Osteoblast (primary cell): Measurements from ENCODE around the gene NOXRED1. TPM values are rescaled to one million over a fixed set of nuclear protein-coding genes. Genes with fewer than 3 reads are reported as not detected.

Experiments used
- DNase-seq: peaks from one replicate; pipeline ENCODE4 v3.0.0; 2011; ENCODE audit warnings: low spot score, mixed read lengths; ENCODE audit not compliant: insufficient read length; ENCODE audit errors: missing footprints
- H2AFZ ChIP-seq: 2 replicates; pipeline ENCODE4 v1.6.0; 2011; ENCODE audit warnings: mild to moderate bottlenecking, low read length
- H3K27ac ChIP-seq: 2 replicates; pipeline ENCODE4 v1.5.1; 2011; ENCODE audit warnings: mild to moderate bottlenecking, low read depth, low read length, moderate library complexity
- H3K27me3 ChIP-seq: 2 replicates; pipeline ENCODE4 v1.6.0; 2012; ENCODE audit warnings: mild to moderate bottlenecking, control low read depth, inconsistent platforms, low read length, moderate library complexity; ENCODE audit not compliant: insufficient read depth
- H3K36me3 ChIP-seq: 2 replicates; pipeline ENCODE4 v1.5.1; 2011; ENCODE audit warnings: mild to moderate bottlenecking, low read length, control low read depth, moderate library complexity; ENCODE audit not compliant: insufficient read depth
- H3K4me1 ChIP-seq: 2 replicates; pipeline ENCODE4 v1.5.1; 2011; ENCODE audit warnings: mild to moderate bottlenecking, low read length, control low read depth, moderate library complexity; ENCODE audit not compliant: insufficient read depth
- H3K4me2 ChIP-seq: 2 replicates; pipeline ENCODE4 v1.6.0; 2011; ENCODE audit warnings: mild to moderate bottlenecking, low read length; ENCODE audit not compliant: insufficient read depth
- H3K4me3 ChIP-seq: fragments of 200-600 bp; sonication (generic); 3 replicates; pipeline ENCODE4 v1.5.1; 2012; ENCODE audit warnings: mild to moderate bottlenecking, low read length, inconsistent platforms; ENCODE audit not compliant: insufficient read depth
- H3K79me2 ChIP-seq: 2 replicates; pipeline ENCODE4 v1.6.0; 2012; ENCODE audit warnings: mild to moderate bottlenecking, low read length, control low read depth, inconsistent platforms; ENCODE audit not compliant: insufficient read depth
- H3K9me3 ChIP-seq: 2 replicates; pipeline ENCODE4 v1.5.1; 2011; ENCODE audit warnings: low read depth, low read length, control low read depth
- H4K20me1 ChIP-seq: 2 replicates; pipeline ENCODE4 v1.6.0; 2012; ENCODE audit warnings: mild to moderate bottlenecking, low read length, control low read depth; ENCODE audit not compliant: insufficient read depth
- total RNA-seq: library from RNA; depleted of rRNA; stranded (reverse); fragments of >200 nt; gene quantifications from 2 replicates; pipeline ENCODE4 v1.2.3, GENCODE V29; 2012
- TF ChIP-seq, protein P1 (sequence below): IDR thresholded peaks from 2 replicates; pipeline ENCODE4 v1.5.1; 2011; ENCODE audit warnings: mild to moderate bottlenecking, low read depth, low read length, moderate library complexity; ENCODE audit errors: extremely low read depth

NOXRED1 gene
- total RNA-seq, 1 donor = 0.36 TPM

DNA sequence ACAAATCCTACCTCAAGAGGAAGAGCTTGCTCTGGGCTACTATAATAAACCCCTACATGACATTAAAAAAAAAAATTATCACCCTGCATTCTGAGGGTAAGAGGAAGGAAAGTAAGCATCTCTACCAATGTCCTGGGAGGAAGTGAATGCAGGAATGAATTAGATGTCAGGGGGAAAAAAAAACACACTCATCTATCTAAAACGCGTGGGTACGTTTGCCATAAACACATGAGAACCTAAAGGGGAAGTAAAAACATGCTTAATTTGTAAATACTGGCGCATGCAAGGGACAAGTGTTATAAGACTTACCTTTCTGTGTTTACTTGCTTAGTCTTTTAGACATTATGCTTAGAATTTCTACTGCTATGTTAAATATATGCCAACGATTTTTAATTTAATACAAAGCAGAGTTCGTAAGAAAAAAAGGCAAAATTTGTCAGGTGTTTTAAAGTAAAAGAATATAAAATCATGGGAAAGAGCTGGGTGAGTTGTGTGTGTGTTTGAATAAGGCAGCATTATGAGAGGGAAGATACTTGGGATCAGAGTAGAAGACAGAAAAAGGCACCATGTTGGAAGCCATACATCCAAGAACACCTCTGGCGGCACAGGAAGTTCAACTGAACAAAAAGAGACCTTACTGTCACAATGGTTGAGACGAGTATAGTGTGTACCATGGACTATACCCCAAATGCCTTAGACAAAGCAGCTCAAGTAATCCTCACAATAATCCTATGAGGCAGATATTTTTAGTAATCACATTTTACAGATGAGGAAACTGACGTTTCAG is 48.0 kb downstream of the NOXRED1 start:
- peak overlapping the region; percentile 97 for H3K4me2 ChIP-seq

DNA sequence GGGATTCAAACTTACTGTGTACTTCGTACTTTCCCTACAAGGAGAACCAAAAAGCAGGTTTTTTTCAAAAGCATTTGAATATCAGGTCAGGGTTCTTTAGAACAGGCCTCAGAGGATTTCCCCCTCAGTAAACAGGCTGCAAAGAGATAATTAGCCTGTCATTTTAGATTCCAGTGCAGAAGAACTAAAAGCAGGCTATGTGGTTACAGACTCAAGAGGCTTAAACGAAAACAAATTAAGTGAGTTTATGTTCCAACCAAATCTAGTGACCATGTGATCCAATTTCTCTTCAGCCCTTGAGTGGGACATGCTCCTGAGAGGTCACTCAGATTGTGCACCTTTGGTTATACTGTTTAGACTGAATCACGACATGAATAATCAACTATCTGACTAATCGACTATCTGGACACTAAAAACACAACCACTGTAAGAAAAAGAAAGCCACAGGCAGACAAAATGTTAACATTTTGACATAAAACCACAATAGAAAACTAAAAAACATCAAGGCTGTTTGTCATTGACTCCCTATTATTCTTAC is 51.0 kb downstream of the NOXRED1 start:
- Histone ChIP-seq H2AFZ (no peak overlapping the region), H3K4me2 (peak overlapping the region; percentile 64), H3K27ac (peak overlapping the region; percentile 12), H3K4me3 (no peak overlapping the region), H3K9me3 (no peaks in the 10 kb centered on the region), H3K4me1 (peaks cover 20% of the 10 kb centered on the region), H3K79me2 (peaks cover 38% of the 10 kb centered on the region), H4K20me1 (no peaks in the 10 kb centered on the region), H3K27me3 (no peaks in the 10 kb centered on the region), H3K36me3 (no peaks in the 10 kb centered on the region)
- TF ChIP-seq, protein P1, sequence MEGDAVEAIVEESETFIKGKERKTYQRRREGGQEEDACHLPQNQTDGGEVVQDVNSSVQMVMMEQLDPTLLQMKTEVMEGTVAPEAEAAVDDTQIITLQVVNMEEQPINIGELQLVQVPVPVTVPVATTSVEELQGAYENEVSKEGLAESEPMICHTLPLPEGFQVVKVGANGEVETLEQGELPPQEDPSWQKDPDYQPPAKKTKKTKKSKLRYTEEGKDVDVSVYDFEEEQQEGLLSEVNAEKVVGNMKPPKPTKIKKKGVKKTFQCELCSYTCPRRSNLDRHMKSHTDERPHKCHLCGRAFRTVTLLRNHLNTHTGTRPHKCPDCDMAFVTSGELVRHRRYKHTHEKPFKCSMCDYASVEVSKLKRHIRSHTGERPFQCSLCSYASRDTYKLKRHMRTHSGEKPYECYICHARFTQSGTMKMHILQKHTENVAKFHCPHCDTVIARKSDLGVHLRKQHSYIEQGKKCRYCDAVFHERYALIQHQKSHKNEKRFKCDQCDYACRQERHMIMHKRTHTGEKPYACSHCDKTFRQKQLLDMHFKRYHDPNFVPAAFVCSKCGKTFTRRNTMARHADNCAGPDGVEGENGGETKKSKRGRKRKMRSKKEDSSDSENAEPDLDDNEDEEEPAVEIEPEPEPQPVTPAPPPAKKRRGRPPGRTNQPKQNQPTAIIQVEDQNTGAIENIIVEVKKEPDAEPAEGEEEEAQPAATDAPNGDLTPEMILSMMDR = no peak
- peak; percentile 58 for DNase-seq

More for the DNA sequence above, 48.0 kb downstream of the NOXRED1 start:
- Histone ChIP-seq H3K4me3 (no peak overlapping the region), H3K4me1 (peaks cover 24% of the 10 kb centered on the region), H3K27ac (no peak overlapping the region), H4K20me1 (no peaks in the 10 kb centered on the region), H3K9me3 (no peaks in the 10 kb centered on the region), H3K36me3 (no peaks in the 10 kb centered on the region), H3K79me2 (peaks cover 35% of the 10 kb centered on the region), H3K27me3 (no peaks in the 10 kb centered on the region), H2AFZ (peak overlapping the region; percentile 100)
- no peak for DNase-seq
- TF ChIP-seq, protein P1 = no peak

DNA sequence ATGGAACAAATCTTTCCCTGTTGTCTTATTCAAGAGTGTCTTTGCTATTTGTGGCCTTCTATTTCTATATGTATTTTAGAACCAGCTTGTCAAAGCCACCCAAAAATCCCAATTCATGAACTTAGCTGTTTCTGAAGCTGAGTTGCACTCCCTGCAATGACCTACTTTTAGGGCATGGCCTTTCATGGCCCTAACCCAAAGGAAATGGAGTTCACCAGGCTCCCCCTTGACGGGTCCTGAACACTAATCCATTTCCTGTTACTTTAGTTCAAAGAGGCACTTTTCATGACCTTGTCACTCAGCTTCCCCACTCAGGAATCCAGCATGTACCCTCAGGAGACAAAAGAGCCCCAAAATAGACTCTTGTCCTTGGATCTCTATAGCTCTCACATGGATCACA is 54.0 kb downstream of the NOXRED1 start:
- Histone ChIP-seq H2AFZ (no peak overlapping the region), H3K79me2 (peaks cover 15% of the 10 kb centered on the region), H3K27ac (no peak overlapping the region), H3K4me1 (peaks cover 13% of the 10 kb centered on the region), H4K20me1 (no peaks in the 10 kb centered on the region), H3K27me3 (no peaks in the 10 kb centered on the region), H3K9me3 (no peaks in the 10 kb centered on the region), H3K4me3 (no peak overlapping the region), H3K4me2 (no peak overlapping the region), H3K36me3 (no peaks in the 10 kb centered on the region)
- DNase-seq = no peak
- TF ChIP-seq, protein P1 = no peak

DNA sequence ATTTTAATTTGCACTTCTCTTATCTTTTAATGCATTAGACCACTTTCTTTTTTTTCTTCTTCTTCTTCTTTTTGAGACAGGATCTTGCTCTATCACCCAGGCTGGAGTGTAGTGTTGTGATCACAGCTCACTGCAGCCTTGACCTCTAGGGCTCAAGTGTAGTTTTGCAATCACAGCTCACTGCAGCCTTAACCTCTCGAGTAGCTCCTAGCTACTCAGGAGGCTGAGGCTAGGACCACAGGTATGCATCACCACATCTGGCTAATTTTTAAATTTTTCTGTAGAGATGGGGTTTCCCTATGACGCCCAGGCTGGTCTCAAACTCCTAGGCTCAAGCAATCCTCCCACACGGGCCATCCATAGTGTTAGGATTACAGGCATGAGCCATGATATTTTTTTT is 59.2 kb downstream of the NOXRED1 start:
- Histone ChIP-seq H3K4me1 (no peaks in the 10 kb centered on the region), H3K79me2 (no peaks in the 10 kb centered on the region), H3K4me2 (no peak overlapping the region), H2AFZ (no peak overlapping the region), H3K4me3 (no peak overlapping the region), H4K20me1 (peaks cover 2% of the 10 kb centered on the region), H3K9me3 (no peaks in the 10 kb centered on the region), H3K27ac (no peak overlapping the region), H3K27me3 (no peaks in the 10 kb centered on the region), H3K36me3 (no peaks in the 10 kb centered on the region)
- DNase-seq = no peak
- TF ChIP-seq, protein P1 = no peak
